COLO829 (cell line): ENCODE results near the gene RPS6KA5.
"Not testable (repeated sequence)": the region's sequence is repeated elsewhere in the genome, so short reads cannot be mapped to it uniquely, and the experiment has no call there.

Experiments used
- DNase-seq: peaks from one replicate; pipeline ENCODE4 v3.0.0; 2012; ENCODE audit warnings: low spot score

The RPS6KA5 gene

GRCh38 chr14:90985601-90986242 lies 74.7 kb downstream of the RPS6KA5 start:
- no peak for DNase-seq

- DNase-seq: no peak
Measured at GRCh38 chr14:90983560-90983959, 76.9 kb downstream of the RPS6KA5 start.

DNA sequence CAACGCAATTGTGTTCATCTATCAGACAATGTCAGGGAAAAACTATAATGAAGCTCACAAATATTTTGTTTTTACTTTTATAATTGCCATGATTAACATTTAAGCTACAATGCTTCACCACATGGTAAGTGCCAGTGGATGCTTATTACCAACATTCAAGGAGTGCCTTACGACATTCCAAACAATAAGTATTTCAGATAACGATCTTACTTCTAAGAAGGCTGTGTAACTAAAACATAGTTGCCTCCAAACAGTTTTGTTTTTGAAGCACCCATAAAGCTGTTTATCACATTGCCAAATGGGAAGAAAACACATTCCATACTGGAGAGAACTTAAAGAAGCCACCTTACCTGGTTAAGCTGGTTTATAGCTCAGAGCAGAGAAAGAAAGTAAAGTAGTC lies 78.8 kb downstream of the RPS6KA5 start:
- DNase-seq: no peak

GRCh38 chr14:90980636-90981035 lies 79.8 kb downstream of the RPS6KA5 start:
- DNase-seq: not testable (repeated sequence)

GRCh38 chr14:90979515-90979914 lies 80.9 kb downstream of the RPS6KA5 start:
- DNase-seq: no peak

DNA sequence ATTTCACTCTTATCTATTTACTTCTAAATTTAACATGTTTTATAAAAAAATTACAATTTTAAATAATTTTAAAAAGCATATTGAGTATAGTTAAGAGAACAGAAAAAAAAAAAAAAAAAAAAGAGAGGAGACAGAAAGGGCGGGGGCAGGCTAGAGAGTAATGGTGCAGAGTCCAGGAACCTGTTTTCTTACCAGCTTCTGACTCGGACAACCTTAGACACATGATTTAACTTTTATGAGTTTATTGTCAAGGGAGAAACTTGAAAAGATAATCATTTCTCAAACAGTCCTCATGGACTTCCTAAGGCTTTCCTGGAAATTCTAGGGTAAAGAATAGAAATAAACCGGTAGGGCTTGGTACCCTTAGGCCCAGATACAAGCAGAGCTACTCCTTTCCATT lies 84.3 kb downstream of the RPS6KA5 start:
- no peak for DNase-seq

DNA sequence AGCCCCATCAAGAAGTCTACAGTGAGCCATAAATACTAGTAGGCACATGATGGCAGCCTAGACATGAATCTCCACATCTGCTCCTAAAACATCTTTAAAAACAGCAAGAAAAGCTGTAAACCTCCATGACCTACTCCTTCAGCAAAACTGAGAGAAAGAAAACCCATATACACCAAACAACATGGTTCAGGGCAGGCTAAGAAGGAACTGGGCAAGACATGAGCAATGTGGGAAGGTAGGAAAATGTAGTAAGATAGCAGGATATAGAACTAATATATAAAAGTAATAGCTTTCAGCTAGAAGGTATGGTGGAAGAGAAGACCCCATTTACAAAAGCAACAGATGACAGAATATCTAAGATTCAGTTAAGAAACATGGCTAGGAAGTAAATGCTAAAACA lies 88.8 kb downstream of the RPS6KA5 start:
- no peak for DNase-seq

DNA sequence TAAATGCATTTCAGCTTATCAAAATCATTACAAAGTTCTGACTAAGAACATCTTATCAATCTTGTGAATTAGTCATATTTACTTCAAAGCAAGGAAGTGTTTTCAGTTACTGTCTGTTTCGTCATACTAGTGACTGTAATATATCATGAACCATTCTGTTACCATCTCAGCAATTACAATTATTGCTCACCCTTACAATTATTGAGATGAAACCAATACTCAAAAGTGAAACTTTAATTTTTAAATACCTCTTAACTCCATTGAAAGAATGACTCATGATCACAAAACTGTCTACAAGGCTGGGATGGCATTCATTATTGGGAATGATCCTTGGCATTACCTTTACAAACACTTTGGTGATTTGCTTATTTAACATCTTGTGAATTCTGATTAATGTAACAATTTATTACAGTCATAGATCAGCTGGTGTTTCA lies 90.3 kb downstream of the RPS6KA5 start:
- DNase-seq: no peak

GRCh38 chr14:90969531-90970166 lies 90.8 kb downstream of the RPS6KA5 start:
- DNase-seq: no peak

GRCh38 chr14:90968025-90968424 lies 92.4 kb downstream of the RPS6KA5 start:
- DNase-seq: no peak

GRCh38 chr14:90966493-90966892 lies 93.9 kb downstream of the RPS6KA5 start:
- DNase-seq: no peak

GRCh38 chr14:90965765-90966164 lies 94.7 kb downstream of the RPS6KA5 start:
- no peak for DNase-seq

DNA sequence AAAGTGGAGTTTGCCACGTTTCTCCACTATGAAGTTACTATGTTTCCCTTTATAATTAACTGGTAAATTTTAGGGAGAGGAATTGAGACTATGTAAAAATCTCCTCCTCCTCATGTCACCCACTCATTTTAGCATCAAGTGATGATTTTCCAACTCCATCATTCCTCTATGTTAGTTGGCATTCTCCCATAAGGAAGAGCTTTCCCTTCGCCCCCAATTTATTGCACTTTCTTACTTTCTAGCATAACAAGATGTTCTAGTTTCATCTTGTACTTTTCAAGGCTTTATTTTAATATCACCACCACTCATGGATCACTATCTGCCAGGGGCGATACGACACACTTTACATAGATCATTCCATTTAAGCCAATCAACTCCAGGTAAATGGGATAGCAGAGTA lies 97.1 kb downstream of the RPS6KA5 start:
- DNase-seq: no peak

GRCh38 chr14:90962505-90963109 lies 97.8 kb downstream of the RPS6KA5 start:
- DNase-seq: no peak

- DNase-seq: no peak
Measured at GRCh38 chr14:90960818-90961217, 99.6 kb downstream of the RPS6KA5 start.

- no peak for DNase-seq
Measured at GRCh38 chr14:90959344-90959743, 101.1 kb downstream of the RPS6KA5 start.

- DNase-seq: no peak
Measured at GRCh38 chr14:90956273-90956672, 104.2 kb downstream of the RPS6KA5 start.

DNA sequence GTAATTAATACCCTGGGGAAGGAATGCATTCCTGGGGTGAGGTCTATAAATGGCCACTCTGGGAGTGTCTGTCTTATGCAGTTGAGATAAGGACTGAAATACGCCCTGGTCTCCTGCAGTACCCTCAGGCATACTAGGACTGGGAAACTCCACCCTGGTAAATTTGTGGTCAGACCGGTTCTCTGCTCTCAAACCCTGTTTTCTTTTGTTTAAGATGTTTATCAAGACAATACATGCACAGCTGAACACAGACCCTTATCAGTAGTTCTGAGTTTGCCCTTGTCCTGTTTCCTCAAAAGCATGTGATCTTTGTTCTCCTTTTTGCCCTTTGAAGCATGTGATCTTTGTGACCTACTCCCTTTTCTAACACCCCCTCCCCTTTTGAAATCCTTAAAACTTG lies 106.8 kb downstream of the RPS6KA5 start:
- not testable (repeated sequence) for DNase-seq

GRCh38 chr14:90943367-90943766 lies 117.1 kb downstream of the RPS6KA5 start:
- no peak for DNase-seq

GRCh38 chr14:90942511-90942910 lies 117.9 kb downstream of the RPS6KA5 start:
- no peak for DNase-seq

DNA sequence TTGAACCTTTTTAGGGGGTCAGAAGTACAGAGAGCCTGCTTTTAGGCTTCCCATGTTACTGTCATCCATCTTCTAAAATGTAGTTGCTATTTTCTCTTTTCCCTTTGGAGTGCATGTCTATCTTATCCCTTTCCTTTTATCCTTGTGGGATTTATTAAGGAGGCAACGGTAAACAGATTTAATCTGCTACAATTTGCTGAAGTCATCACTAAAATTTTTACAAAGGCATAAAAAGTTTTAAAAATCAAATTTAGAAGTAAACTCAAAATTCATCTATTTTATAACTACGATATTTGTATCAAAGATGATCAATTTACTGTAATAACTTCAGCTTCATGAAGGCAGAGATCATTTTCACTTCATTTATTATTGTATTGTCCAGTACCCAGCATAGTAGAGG lies 118.7 kb downstream of the RPS6KA5 start:
- DNase-seq: no peak

DNA sequence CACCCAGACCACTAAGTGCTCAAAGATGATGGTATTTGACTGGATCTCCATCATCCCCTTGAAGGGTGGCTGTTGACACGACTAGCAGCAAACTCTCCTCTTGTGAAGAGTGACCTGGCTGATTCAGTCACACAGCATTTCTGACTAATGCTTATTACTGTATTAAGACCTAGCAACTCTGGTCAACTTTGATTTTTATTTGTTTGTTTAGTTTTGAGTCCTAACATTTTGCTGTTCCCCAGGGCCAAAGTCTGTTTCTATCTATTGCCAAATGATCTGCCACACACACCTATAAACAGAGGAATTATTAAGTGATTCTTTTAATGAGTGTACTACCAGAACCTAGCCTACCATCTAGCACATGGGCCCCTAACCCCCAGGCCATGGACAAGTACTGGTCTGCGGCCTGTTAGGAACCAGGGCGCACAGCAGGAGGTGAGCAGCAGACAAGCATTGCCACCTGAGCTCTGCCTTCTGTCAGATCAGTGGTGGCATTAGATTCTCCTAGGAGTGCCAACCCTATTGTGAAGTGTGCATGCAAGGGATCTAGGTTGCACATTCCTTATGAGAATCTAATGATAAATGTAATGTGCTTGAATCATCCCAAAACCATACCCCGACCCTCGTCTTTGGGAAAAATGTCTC lies 120.0 kb downstream of the RPS6KA5 start:
- no peak for DNase-seq

GRCh38 chr14:90939252-90939795 lies 121.1 kb downstream of the RPS6KA5 start:
- not testable (repeated sequence) for DNase-seq
